ENCODE measurements around the gene RBPJ. TPM values are rescaled to one million over a fixed set of nuclear protein-coding genes. Genes with fewer than 3 reads are reported as not detected.

RBPJ gene
- polyA plus RNA-seq, 3 donors: 75.3 to 177 (median 128) TPM

- Histone ChIP-seq H3K9me3 (replicated peaks in 1 of 2; ENCODE audit: control insufficient read depth in 1 of 2, insufficient read depth in 1 of 2, low read length in 2 of 2) (no peaks in the 10 kb centered on the region), H2AFZ (ENCODE audit: insufficient read depth, low read depth, low read length, poor library complexity, severe bottlenecking) (no peak overlapping the region), H3K9ac (ENCODE audit: insufficient read depth, low read length, poor library complexity, severe bottlenecking) (no peak overlapping the region), H3K36me3 (replicated peaks in 1 of 2; ENCODE audit: control insufficient read depth in 1 of 2, insufficient read depth in 2 of 2, low read length in 2 of 2) (no peaks in the 10 kb centered on the region), H3K79me2 (ENCODE audit: insufficient read depth, low read length) (no peaks in the 10 kb centered on the region), H3K4me1 (ENCODE audit: control insufficient read depth in 1 of 2, insufficient read depth in 2 of 2, low read length in 2 of 2) (no peaks in the 10 kb centered on the region), H3K27ac (ENCODE audit: low read depth in 1 of 2, low read length in 2 of 2) (no peak overlapping the region), H4K20me1 (ENCODE audit: insufficient read depth, low read length) (no peaks in the 10 kb centered on the region), H3K27me3 (ENCODE audit: control insufficient read depth in 2 of 2, insufficient read depth in 2 of 2, low read length in 2 of 2) (no peaks in the 10 kb centered on the region), H3K4me2 (replicated peaks; ENCODE audit: extremely low read depth, low read length, poor library complexity, severe bottlenecking) (no peak overlapping the region), H3K4me3 (replicated peaks in 1 of 3; ENCODE audit: low read depth in 2 of 3, low read length in 3 of 3) (no peak overlapping the region)
- WGBS (ENCODE audit: insufficient coverage): no CpG with 5 or more reads among the region's 2 CpGs
- intact Hi-C loops (cut with micrococcal nuclease): no loop called here
- no peak for TF ChIP-seq CTCF (IDR thresholded peaks at IDR 0.05)
- H3K4me1 Mint-ChIP-seq: peaks cover 12% of the 10 kb centered on the region
- no peak overlapping the region for H3K27ac Mint-ChIP-seq
- no peak for DNase-seq
- H3K4me3 Mint-ChIP-seq: no peak overlapping the region
- no peaks in the 10 kb centered on the region for H3K36me3 Mint-ChIP-seq
- peaks cover 0 to 4% (median 0%) of the 10 kb centered on the region in 3 donors for H3K27me3 Mint-ChIP-seq (ENCODE audit: low read depth in 3 of 3)
- H3K9me3 Mint-ChIP-seq: peaks cover 0 to 7% (median 4%) of the 10 kb centered on the region in 7 donors
Observed at GRCh38 chr4:26462874-26463273, 142.1 kb downstream of the RBPJ start.

GRCh38 chr4:26463386-26463785 is 142.6 kb downstream of the RBPJ start:
- peaks cover 7% of the 10 kb centered on the region for H3K4me1 Mint-ChIP-seq
- no peak overlapping the region for H3K27ac ChIP-seq (ENCODE audit: low read depth in 1 of 2, low read length in 2 of 2)
- H3K4me2 ChIP-seq (replicated peaks; ENCODE audit: extremely low read depth, low read length, poor library complexity, severe bottlenecking): no peak overlapping the region
- TF ChIP-seq CTCF (IDR thresholded peaks at IDR 0.05): no peak
- no peak for DNase-seq
- peaks cover 0 to 7% (median 4%) of the 10 kb centered on the region in 7 donors for H3K9me3 Mint-ChIP-seq
- H3K4me3 Mint-ChIP-seq: no peak overlapping the region
- H3K4me3 ChIP-seq (replicated peaks in 1 of 3; ENCODE audit: low read depth in 2 of 3, low read length in 3 of 3): no peak overlapping the region
- intact Hi-C loops (cut with micrococcal nuclease): no loop called here
- H3K9ac ChIP-seq (ENCODE audit: insufficient read depth, low read length, poor library complexity, severe bottlenecking): no peak overlapping the region
- H3K36me3 Mint-ChIP-seq: no peaks in the 10 kb centered on the region
- no peaks in the 10 kb centered on the region for H3K36me3 ChIP-seq (replicated peaks in 1 of 2; ENCODE audit: control insufficient read depth in 1 of 2, insufficient read depth in 2 of 2, low read length in 2 of 2)
- no peaks in the 10 kb centered on the region for H4K20me1 ChIP-seq (ENCODE audit: insufficient read depth, low read length)
- H3K27me3 Mint-ChIP-seq (ENCODE audit: low read depth in 3 of 3): peaks cover 0 to 4% (median 0%) of the 10 kb centered on the region in 3 donors
- H3K27ac Mint-ChIP-seq: no peak overlapping the region
- no peak overlapping the region for H2AFZ ChIP-seq (ENCODE audit: insufficient read depth, low read depth, low read length, poor library complexity, severe bottlenecking)
- no peaks in the 10 kb centered on the region for H3K79me2 ChIP-seq (ENCODE audit: insufficient read depth, low read length)
- no peaks in the 10 kb centered on the region for H3K4me1 ChIP-seq (ENCODE audit: control insufficient read depth in 1 of 2, insufficient read depth in 2 of 2, low read length in 2 of 2)
- WGBS (ENCODE audit: insufficient coverage): no CpG with 5 or more reads among the region's 2 CpGs
- no peaks in the 10 kb centered on the region for H3K9me3 ChIP-seq (replicated peaks in 1 of 2; ENCODE audit: control insufficient read depth in 1 of 2, insufficient read depth in 1 of 2, low read length in 2 of 2)
- H3K27me3 ChIP-seq (ENCODE audit: control insufficient read depth in 2 of 2, insufficient read depth in 2 of 2, low read length in 2 of 2): no peaks in the 10 kb centered on the region
